GM23338 (cell line): ENCODE results near the gene ADM2.

Experiments used
- CREB1 ChIP-seq: fragments of 250-450 bp; sonication (Bioruptor Pico); IDR thresholded peaks from 2 replicates; pipeline ENCODE4 v1.5.0; 2020; ENCODE audit warnings: low read depth, mild to moderate bottlenecking, moderate library complexity
- ETS1 ChIP-seq: IDR thresholded peaks from 2 replicates; pipeline ENCODE4 v1.6.1; 2016; ENCODE audit warnings: antibody characterized with exemption
- EZH2 ChIP-seq: fragments of 200-600 bp; sonication (generic); IDR thresholded peaks from one replicate; pipeline ENCODE4 v1.8.0; 2017; ENCODE audit warnings: antibody characterized with exemption, mild to moderate bottlenecking, low read depth; ENCODE audit not compliant: unreplicated experiment
- EZH2phosphoT487 ChIP-seq: fragments of 200-600 bp; sonication (generic); IDR thresholded peaks from one replicate; pipeline ENCODE4 v1.8.1; 2018; ENCODE audit warnings: antibody characterized with exemption; ENCODE audit not compliant: unreplicated experiment
- NANOG ChIP-seq: IDR thresholded peaks from 2 replicates; pipeline ENCODE4 v1.6.1; 2016; ENCODE audit warnings: antibody characterized with exemption, borderline replicate concordance
- POLR2AphosphoS5 ChIP-seq: IDR thresholded peaks from 2 replicates; pipeline ENCODE4 v1.6.1; 2016; ENCODE audit warnings: antibody characterized with exemption, low read depth
- REST ChIP-seq: IDR thresholded peaks from one replicate; pipeline ENCODE4 v1.6.1; 2018; ENCODE audit warnings: antibody characterized with exemption; ENCODE audit not compliant: unreplicated experiment
- STAT1 ChIP-seq: IDR thresholded peaks from one replicate; pipeline ENCODE4 v1.6.1; 2016; ENCODE audit warnings: antibody characterized with exemption; ENCODE audit not compliant: unreplicated experiment
- ZNF114 ChIP-seq: fragments of 250-450 bp; sonication (Bioruptor Pico); IDR thresholded peaks from 2 replicates; pipeline ENCODE4 v1.5.0; 2020; ENCODE audit warnings: mild to moderate bottlenecking, moderate library complexity
- ZNF331 ChIP-seq: fragments of 250-450 bp; sonication (Bioruptor Pico); IDR thresholded peaks from 2 replicates; pipeline ENCODE4 v1.5.0; 2020; ENCODE audit warnings: low read depth, mild to moderate bottlenecking, moderate library complexity
- TF ChIP-seq, protein P1 (sequence below), 2 experiments: fragments of 200-600 bp in 1 of 2; sonication (generic) in 1 of 2; conservative IDR thresholded peaks; 2 replicates each; pipeline versions ENCODE4 v1.5.1 to v1.6.1; 2016 to 2017; ENCODE audit warnings: antibody characterized with exemption in 2 of 2, low read depth in 2 of 2, mild to moderate bottlenecking in 2 of 2, moderate library complexity in 1 of 2
- TF ChIP-seq, protein P2 (sequence below): fragments of 250-450 bp; sonication (Bioruptor Pico); IDR thresholded peaks from 2 replicates; pipeline ENCODE4 v1.5.0; 2020; ENCODE audit warnings: mild to moderate bottlenecking, moderate library complexity

- TF ChIP-seq, protein P1, sequence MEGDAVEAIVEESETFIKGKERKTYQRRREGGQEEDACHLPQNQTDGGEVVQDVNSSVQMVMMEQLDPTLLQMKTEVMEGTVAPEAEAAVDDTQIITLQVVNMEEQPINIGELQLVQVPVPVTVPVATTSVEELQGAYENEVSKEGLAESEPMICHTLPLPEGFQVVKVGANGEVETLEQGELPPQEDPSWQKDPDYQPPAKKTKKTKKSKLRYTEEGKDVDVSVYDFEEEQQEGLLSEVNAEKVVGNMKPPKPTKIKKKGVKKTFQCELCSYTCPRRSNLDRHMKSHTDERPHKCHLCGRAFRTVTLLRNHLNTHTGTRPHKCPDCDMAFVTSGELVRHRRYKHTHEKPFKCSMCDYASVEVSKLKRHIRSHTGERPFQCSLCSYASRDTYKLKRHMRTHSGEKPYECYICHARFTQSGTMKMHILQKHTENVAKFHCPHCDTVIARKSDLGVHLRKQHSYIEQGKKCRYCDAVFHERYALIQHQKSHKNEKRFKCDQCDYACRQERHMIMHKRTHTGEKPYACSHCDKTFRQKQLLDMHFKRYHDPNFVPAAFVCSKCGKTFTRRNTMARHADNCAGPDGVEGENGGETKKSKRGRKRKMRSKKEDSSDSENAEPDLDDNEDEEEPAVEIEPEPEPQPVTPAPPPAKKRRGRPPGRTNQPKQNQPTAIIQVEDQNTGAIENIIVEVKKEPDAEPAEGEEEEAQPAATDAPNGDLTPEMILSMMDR (conservative IDR thresholded peaks at IDR 0.05; ENCODE audit: low read depth in 2 of 2) = no peak
- TF ChIP-seq CREB1 (CRISPR knock-in tag) = no peak
- no peak for TF ChIP-seq REST
- TF ChIP-seq EZH2 = peak; percentile 44
- no peak for TF ChIP-seq POLR2AphosphoS5
- no peak for TF ChIP-seq NANOG
- TF ChIP-seq STAT1 = no peak
- TF ChIP-seq ZNF331 (CRISPR knock-in tag) = no peak
- no peak for TF ChIP-seq EZH2phosphoT487
- no peak for TF ChIP-seq ETS1
- TF ChIP-seq ZNF114 (CRISPR knock-in tag) = no peak
- TF ChIP-seq, protein P2, sequence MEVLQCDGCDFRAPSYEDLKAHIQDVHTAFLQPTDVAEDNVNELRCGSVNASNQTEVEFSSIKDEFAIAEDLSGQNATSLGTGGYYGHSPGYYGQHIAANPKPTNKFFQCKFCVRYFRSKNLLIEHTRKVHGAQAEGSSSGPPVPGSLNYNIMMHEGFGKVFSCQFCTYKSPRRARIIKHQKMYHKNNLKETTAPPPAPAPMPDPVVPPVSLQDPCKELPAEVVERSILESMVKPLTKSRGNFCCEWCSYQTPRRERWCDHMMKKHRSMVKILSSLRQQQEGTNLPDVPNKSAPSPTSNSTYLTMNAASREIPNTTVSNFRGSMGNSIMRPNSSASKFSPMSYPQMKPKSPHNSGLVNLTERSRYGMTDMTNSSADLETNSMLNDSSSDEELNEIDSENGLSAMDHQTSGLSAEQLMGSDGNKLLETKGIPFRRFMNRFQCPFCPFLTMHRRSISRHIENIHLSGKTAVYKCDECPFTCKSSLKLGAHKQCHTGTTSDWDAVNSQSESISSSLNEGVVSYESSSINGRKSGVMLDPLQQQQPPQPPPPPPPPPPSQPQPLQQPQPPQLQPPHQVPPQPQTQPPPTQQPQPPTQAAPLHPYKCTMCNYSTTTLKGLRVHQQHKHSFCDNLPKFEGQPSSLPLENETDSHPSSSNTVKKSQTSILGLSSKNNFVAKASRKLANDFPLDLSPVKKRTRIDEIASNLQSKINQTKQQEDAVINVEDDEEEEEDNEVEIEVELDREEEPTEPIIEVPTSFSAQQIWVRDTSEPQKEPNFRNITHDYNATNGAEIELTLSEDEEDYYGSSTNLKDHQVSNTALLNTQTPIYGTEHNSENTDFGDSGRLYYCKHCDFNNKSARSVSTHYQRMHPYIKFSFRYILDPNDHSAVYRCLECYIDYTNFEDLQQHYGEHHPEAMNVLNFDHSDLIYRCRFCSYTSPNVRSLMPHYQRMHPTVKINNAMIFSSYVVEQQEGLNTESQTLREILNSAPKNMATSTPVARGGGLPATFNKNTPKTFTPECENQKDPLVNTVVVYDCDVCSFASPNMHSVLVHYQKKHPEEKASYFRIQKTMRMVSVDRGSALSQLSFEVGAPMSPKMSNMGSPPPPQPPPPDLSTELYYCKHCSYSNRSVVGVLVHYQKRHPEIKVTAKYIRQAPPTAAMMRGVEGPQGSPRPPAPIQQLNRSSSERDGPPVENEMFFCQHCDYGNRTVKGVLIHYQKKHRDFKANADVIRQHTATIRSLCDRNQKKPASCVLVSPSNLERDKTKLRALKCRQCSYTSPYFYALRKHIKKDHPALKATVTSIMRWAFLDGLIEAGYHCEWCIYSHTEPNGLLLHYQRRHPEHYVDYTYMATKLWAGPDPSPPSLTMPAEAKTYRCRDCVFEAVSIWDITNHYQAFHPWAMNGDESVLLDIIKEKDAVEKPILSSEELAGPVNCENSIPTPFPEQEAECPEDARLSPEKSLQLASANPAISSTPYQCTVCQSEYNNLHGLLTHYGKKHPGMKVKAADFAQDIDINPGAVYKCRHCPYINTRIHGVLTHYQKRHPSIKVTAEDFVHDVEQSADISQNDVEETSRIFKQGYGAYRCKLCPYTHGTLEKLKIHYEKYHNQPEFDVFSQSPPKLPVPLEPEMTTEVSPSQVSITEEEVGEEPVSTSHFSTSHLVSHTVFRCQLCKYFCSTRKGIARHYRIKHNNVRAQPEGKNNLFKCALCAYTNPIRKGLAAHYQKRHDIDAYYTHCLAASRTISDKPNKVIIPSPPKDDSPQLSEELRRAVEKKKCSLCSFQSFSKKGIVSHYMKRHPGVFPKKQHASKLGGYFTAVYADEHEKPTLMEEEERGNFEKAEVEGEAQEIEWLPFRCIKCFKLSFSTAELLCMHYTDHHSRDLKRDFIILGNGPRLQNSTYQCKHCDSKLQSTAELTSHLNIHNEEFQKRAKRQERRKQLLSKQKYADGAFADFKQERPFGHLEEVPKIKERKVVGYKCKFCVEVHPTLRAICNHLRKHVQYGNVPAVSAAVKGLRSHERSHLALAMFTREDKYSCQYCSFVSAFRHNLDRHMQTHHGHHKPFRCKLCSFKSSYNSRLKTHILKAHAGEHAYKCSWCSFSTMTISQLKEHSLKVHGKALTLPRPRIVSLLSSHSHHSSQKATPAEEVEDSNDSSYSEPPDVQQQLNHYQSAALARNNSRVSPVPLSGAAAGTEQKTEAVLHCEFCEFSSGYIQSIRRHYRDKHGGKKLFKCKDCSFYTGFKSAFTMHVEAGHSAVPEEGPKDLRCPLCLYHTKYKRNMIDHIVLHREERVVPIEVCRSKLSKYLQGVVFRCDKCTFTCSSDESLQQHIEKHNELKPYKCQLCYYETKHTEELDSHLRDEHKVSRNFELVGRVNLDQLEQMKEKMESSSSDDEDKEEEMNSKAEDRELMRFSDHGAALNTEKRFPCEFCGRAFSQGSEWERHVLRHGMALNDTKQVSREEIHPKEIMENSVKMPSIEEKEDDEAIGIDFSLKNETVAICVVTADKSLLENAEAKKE (CRISPR knock-in tag) = no peak
Observed at GRCh38 chr22:50481045-50481439, 301 bp upstream of the ADM2 start.
